Peyer's patch (tissue), 4 donors: ENCODE results near the gene CDCA4. TPM values are rescaled to one million over a fixed set of nuclear protein-coding genes. Genes with fewer than 3 reads are reported as not detected.

Experiments
- DNase-seq, 3 donors: peaks; one replicate each; pipeline ENCODE4 v3.0.0-alpha.2; 2017 to 2019
- H3K27ac ChIP-seq, 4 donors: fragments of 200-600 bp; sonication (generic); one replicate each; pipeline ENCODE4 v1.5.1; 2016 to 2019
- H3K27me3 ChIP-seq, 2 donors: fragments of 200-600 bp; sonication (generic); one replicate each; pipeline ENCODE4 v1.5.1; 2019
- H3K36me3 ChIP-seq, 3 donors: fragments of 200-600 bp; sonication (generic); one replicate each; pipeline ENCODE4 v1.5.1; 2016 to 2019
- H3K4me1 ChIP-seq, 4 donors: fragments of 200-600 bp; sonication (generic); one replicate each; pipeline ENCODE4 v1.5.1; 2016 to 2019
- H3K4me3 ChIP-seq, 4 donors: fragments of 200-600 bp; sonication (generic); 1 replicate in 3 of 4; 2 replicates in 1 of 4; pipeline ENCODE4 v1.5.1; 2016 to 2019; ENCODE audit warnings: mild to moderate bottlenecking in 1 of 4
- H3K9me3 ChIP-seq, 4 donors: fragments of 200-600 bp; sonication (generic); one replicate each; pipeline ENCODE4 v1.5.1; 2016 to 2019; ENCODE audit warnings: mild to moderate bottlenecking in 1 of 4
- POLR2A ChIP-seq, 2 donors: fragments of 450-650 bp; IDR thresholded peaks; one replicate each; pipeline ENCODE4 v1.5.1; 2017; ENCODE audit warnings: antibody characterized with exemption in 2 of 2, mild to moderate bottlenecking in 2 of 2, moderate library complexity in 2 of 2
- total RNA-seq, 4 donors: library from RNA; depleted of rRNA; stranded (reverse); fragments of >200 nt; gene quantifications; one replicate each; pipeline ENCODE4 v1.1.0, GENCODE V29; 2016
- TF ChIP-seq, protein P1 (sequence below), 6 experiments: fragments of 450-650 bp in 4 of 6; fragments of 200-600 bp in 2 of 6; sonication (generic) in 1 of 6; IDR thresholded peaks; one replicate each; pipeline ENCODE4 v1.5.1; 2017 to 2019; ENCODE audit warnings: antibody characterized with exemption in 6 of 6, mild to moderate bottlenecking in 3 of 6, moderate library complexity in 1 of 6

CDCA4 gene
- total RNA-seq, 4 donors from 2014 or later: 3.7 to 9.1 (median 6.6) TPM

DNA sequence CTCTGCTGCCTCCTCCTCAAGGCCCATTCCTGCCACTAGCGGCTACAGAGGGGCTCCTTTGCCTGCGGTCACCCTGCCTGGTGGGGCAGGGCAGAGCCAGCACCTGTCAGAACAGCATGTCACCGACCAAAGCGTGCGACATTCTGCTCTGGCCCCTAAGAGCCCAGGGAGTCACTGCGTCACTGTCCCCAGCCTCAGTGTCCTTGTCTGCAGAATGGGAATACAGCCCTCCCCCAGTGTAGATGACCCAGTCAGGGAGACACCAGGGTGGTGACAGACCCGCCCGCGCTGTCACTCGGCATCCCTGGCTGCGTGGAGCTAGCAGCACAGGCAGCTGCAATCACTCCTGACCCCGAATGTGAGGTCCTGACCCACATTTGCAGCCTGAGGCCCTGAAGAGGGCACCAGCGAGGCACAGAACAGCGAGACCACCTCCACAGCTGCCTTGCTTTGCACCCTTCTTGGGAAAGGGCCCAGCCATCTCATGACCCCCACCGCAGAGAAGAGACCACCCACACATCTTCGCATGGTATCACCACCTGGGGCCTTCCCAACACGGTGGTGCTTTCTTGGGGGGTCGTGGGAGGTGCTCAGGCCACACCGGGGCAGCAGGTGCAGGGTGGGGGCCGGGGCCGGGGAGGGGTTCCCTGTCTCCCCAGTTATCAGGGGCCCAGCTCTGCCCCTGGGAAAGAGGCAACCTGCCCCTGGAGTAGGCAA is 45.2 kb downstream of the CDCA4 start:
- Histone ChIP-seq H3K4me1 (peaks cover 4 to 73% (median 17%) of the 10 kb centered on the region in 4 donors), H3K27ac (no peak overlapping the region), H3K9me3 (no peaks in the 10 kb centered on the region), H3K27me3 (no peaks in the 10 kb centered on the region), H3K36me3 (no peaks in the 10 kb centered on the region), H3K4me3 (no peak overlapping the region)
- no peak for DNase-seq
- TF ChIP-seq, protein P1, sequence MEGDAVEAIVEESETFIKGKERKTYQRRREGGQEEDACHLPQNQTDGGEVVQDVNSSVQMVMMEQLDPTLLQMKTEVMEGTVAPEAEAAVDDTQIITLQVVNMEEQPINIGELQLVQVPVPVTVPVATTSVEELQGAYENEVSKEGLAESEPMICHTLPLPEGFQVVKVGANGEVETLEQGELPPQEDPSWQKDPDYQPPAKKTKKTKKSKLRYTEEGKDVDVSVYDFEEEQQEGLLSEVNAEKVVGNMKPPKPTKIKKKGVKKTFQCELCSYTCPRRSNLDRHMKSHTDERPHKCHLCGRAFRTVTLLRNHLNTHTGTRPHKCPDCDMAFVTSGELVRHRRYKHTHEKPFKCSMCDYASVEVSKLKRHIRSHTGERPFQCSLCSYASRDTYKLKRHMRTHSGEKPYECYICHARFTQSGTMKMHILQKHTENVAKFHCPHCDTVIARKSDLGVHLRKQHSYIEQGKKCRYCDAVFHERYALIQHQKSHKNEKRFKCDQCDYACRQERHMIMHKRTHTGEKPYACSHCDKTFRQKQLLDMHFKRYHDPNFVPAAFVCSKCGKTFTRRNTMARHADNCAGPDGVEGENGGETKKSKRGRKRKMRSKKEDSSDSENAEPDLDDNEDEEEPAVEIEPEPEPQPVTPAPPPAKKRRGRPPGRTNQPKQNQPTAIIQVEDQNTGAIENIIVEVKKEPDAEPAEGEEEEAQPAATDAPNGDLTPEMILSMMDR (IDR thresholded peaks at IDR 0.05): no peak
- TF ChIP-seq POLR2A (IDR thresholded peaks at IDR 0.05): no peak

DNA sequence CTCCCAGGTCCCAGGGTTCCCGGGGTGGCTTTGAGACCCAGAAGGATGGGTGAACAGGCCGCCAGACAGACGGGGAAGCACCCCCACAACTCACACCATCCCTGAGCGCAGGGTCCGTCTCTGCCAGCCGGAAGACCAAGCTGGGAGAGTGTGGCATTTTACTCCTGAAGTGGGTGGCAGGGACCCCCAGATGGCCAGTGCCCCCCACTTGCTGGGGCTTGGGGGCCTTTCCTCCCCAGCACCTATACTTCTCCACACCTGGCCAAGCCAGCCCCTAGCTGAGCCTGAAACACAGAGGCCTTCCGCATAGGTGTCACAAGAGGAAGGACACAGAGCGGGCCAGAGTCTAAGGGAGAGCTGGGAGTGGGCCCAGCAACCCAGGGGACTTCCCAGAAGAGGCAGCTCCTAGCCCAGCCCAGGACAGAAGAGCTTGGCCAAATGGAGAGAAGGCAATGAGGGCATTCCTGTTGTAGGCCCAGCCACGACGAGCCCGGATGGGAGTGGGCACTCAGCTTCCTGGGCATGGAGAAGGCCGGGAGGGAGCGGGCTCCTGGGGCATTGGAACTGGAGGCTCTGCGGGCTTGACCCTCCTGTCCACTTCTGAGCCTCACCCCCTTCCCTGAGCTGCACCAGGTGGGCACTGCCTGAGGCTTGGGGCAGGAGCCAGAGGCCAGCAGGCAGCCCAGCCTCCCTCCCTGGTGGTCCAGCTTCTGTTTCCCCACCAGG is 46.1 kb downstream of the CDCA4 start:
- Histone ChIP-seq H3K9me3 (no peaks in the 10 kb centered on the region), H3K36me3 (no peaks in the 10 kb centered on the region), H3K27ac (peak overlapping the region in 3 of 4 donors; percentile 12 to 90 (median 55)), H3K27me3 (no peaks in the 10 kb centered on the region), H3K4me1 (peaks cover 4 to 81% (median 17%) of the 10 kb centered on the region in 4 donors), H3K4me3 (no peak overlapping the region)
- TF ChIP-seq, protein P1 (IDR thresholded peaks at IDR 0.05): no peak
- peak in 1 of 3 donors; percentile 42 for DNase-seq

DNA sequence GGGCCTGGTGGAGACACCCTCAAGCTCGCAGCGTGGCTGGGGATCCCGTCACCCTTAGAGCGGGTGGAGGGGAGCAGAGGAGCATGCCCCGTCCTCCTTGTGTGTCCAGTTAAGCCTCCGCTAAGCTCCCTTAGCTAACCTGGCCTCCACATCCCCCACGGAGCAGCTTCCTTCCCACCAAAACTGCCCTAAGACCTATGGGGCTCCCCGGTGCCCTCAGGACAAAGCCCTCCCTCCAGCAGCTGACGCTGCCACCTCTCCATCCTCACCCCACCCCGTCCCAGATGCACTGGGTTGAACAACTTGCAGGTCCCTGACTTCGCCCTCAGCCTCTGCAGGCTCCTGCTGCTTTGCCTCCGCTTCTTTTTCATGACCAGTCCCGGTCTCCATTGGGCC is 46.7 kb downstream of the CDCA4 start:
- no peak overlapping the region for H3K4me3 ChIP-seq
- no peak for DNase-seq
- no peaks in the 10 kb centered on the region for H3K9me3 ChIP-seq
- H3K27me3 ChIP-seq: no peaks in the 10 kb centered on the region
- H3K36me3 ChIP-seq: no peaks in the 10 kb centered on the region
- H3K27ac ChIP-seq: peak overlapping the region; percentile 12 to 91 (median 72)
- peaks cover 4 to 88% (median 17%) of the 10 kb centered on the region in 4 donors for H3K4me1 ChIP-seq
- no peak for TF ChIP-seq POLR2A (IDR thresholded peaks at IDR 0.05)
- TF ChIP-seq, protein P1 (IDR thresholded peaks at IDR 0.05): no peak

DNA sequence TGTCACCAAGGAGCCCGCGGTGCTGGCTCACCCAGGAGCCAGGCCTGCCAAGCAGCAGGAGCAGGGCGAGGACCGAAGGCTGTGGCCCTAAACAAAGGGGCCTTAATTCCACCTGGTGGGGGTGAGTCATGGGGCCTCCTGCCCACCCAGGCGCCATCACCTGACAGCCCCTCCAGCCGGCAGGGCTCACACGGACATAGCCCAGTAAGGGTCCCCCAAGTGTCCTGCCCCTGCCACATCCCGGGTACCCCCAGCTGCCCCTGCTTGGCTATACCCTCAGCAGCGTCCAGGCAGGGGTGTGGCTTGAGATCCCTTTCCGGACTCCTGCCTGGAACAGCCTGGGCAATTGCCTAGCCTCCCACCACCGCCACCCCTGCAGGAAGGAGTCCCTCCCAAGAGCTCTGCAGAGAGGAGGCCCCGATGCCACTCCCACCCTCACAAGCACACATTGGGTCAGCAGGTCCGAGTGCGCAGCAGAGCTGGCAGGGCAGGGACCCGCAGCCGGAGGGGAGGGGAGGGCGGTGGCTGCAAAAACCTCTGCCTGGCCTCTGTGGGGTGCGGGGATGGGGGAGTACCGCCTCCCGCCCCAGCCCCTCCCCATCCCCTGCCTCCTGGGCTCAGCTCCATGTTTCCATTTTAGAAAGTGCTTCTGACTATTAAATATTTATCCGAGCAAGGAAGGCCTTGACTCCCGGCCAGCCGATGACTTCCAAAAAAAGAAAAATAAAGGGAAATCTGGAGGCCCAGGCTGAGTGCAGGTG is 47.3 kb downstream of the CDCA4 start:
- TF ChIP-seq, protein P1 (IDR thresholded peaks at IDR 0.05): no peak
- no peak for TF ChIP-seq POLR2A (IDR thresholded peaks at IDR 0.05)
- Histone ChIP-seq H3K27me3 (no peaks in the 10 kb centered on the region), H3K36me3 (no peaks in the 10 kb centered on the region), H3K27ac (peak overlapping the region; percentile 55 to 91 (median 78)), H3K9me3 (no peaks in the 10 kb centered on the region), H3K4me3 (no peak overlapping the region), H3K4me1 (peaks cover 5 to 93% (median 17%) of the 10 kb centered on the region in 4 donors)
- no peak for DNase-seq

DNA sequence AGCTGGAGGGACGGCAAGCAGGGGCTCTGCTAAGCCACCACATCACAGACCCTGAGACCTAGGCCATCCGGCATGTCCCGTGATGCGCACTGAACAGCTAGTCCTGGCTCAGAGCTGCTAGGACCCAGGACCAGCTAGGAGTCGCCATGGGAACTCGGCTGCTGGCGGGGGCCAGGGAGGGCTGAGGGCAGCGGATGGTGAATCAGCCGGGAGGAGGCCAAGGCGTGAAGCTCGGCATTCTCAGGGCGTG is 47.8 kb downstream of the CDCA4 start:
- DNase-seq: peak in 2 of 3 donors; percentile 88 to 91
- H3K36me3 ChIP-seq: no peaks in the 10 kb centered on the region
- peak overlapping the region; percentile 55 to 91 (median 78) for H3K27ac ChIP-seq
- no peaks in the 10 kb centered on the region for H3K9me3 ChIP-seq
- H3K4me1 ChIP-seq: peaks cover 6 to 98% (median 19%) of the 10 kb centered on the region in 4 donors
- TF ChIP-seq POLR2A (IDR thresholded peaks at IDR 0.05): no peak
- TF ChIP-seq, protein P1 (IDR thresholded peaks at IDR 0.05): no peak
- no peak overlapping the region for H3K4me3 ChIP-seq
- H3K27me3 ChIP-seq: no peaks in the 10 kb centered on the region
